ENCODE measurements around the gene ESYT1. TPM values are rescaled to one million over a fixed set of nuclear protein-coding genes. Genes with fewer than 3 reads are reported as not detected.
"Not testable (repeated sequence)": the region's sequence is repeated elsewhere in the genome, so short reads cannot be mapped to it uniquely, and the experiment has no call there.

Gene ESYT1
- polyA plus RNA-seq, 4 donors = 71.0 to 84.0 (median 79.2) TPM

GRCh38 chr12:56154818-56155217, 26.8 kb downstream of the ESYT1 start:
- DNase-seq (ENCODE audit: low read depth in 4 of 4, low spot score in 3 of 4) = no peak

GRCh38 chr12:56155256-56155845, 27.3 kb downstream of the ESYT1 start:
- DNase-seq (ENCODE audit: low read depth in 4 of 4, low spot score in 3 of 4) = no peak

- DNase-seq (ENCODE audit: low read depth in 4 of 4, low spot score in 3 of 4) = not testable (repeated sequence)
These were observed 28.6 kb downstream of the ESYT1 start for GRCh38 chr12:56156464-56157200.

GRCh38 chr12:56157201-56158028, 29.3 kb downstream of the ESYT1 start:
- DNase-seq (ENCODE audit: low read depth in 4 of 4, low spot score in 3 of 4) = peak; percentile 79 to 89 (median 82)

- DNase-seq (ENCODE audit: low read depth in 4 of 4, low spot score in 3 of 4) = peak; percentile 95 to 98 (median 98)
These were observed 30.2 kb downstream of the ESYT1 start, which contains the start of gene MYL6 for GRCh38 chr12:56158029-56158925. Gene MYL6 (plus strand): TSS chr12:56158359. CDS start chr12:56158402, 43 bp downstream.

GRCh38 chr12:56158926-56159461, 30.9 kb downstream of the ESYT1 start:
- peak in 3 of 4 donors; percentile 21 to 49 (median 40) for DNase-seq (ENCODE audit: low read depth in 4 of 4, low spot score in 3 of 4)

GRCh38 chr12:56159482-56160192, 31.6 kb downstream of the ESYT1 start:
- DNase-seq (ENCODE audit: low read depth in 4 of 4, low spot score in 3 of 4) = no peak

GRCh38 chr12:56160193-56160763, 32.2 kb downstream of the ESYT1 start:
- no peak for DNase-seq (ENCODE audit: low read depth in 4 of 4, low spot score in 3 of 4)

- DNase-seq (ENCODE audit: low read depth in 4 of 4, low spot score in 3 of 4) = no peak
These were observed 33.0 kb downstream of the ESYT1 start for GRCh38 chr12:56160894-56161689.

- DNase-seq (ENCODE audit: low read depth in 4 of 4, low spot score in 3 of 4) = no peak
These were observed 33.8 kb downstream of the ESYT1 start for GRCh38 chr12:56161690-56162351.

GRCh38 chr12:56162468-56163290, 34.6 kb downstream of the ESYT1 start:
- DNase-seq (ENCODE audit: low read depth in 4 of 4, low spot score in 3 of 4) = no peak

GRCh38 chr12:56163533-56164344, 35.7 kb downstream of the ESYT1 start:
- DNase-seq (ENCODE audit: low read depth in 4 of 4, low spot score in 3 of 4) = no peak

GRCh38 chr12:56164345-56164729, 36.3 kb downstream of the ESYT1 start:
- no peak for DNase-seq (ENCODE audit: low read depth in 4 of 4, low spot score in 3 of 4)

- DNase-seq (ENCODE audit: low read depth in 4 of 4, low spot score in 3 of 4) = no peak
These were observed 37.3 kb downstream of the ESYT1 start for GRCh38 chr12:56165369-56165768.

- DNase-seq (ENCODE audit: low read depth in 4 of 4, low spot score in 3 of 4) = no peak
These were observed 41.2 kb downstream of the ESYT1 start for GRCh38 chr12:56169229-56169759.

GRCh38 chr12:56172839-56173238, 44.8 kb downstream of the ESYT1 start:
- no peak for DNase-seq (ENCODE audit: low read depth in 4 of 4, low spot score in 3 of 4)

All from right renal pelvis (tissue), 4 donors.